IMR-90 (cell line): ENCODE results near the gene ACVRL1. TPM values are rescaled to one million over a fixed set of nuclear protein-coding genes. Genes with fewer than 3 reads are reported as not detected.
A peak's percentile ranks its signal among the peaks of the same experiment; 100 is the strongest.

ENCODE experiments used
- ATAC-seq: fragments of 200-7000 bp; cut with Tn5 transposase; 2 replicates; pipeline ENCODE4 v1.9.1; 2020; ENCODE audit warnings: low read depth, mild to moderate bottlenecking, moderate library complexity
- BruUV-seq: library from RNA; stranded (reverse); fragments of 400-500 nt; replicated peaks from 2 replicates; lab custom pipeline; 2021; lab: Mats Ljungman, UMichigan
- CTCF ChIA-PET: fragments of 300-600 bp; formaldehyde crosslinking; extraction: SDS; loops from one replicate; lab custom pipeline; 2021; ENCODE audit warnings: antibody characterized with exemption; lab: Yijun Ruan, JAX
- POLR2A ChIA-PET: fragments of 300-600 bp; sonication (Branson Sonifier 250); formaldehyde crosslinking; loops from one replicate; lab custom pipeline; 2022; ENCODE audit warnings: antibody characterized with exemption; ENCODE audit not compliant: unreplicated experiment; lab: Charles Lee
- DNase-seq: peaks from one replicate; pipeline ENCODE4 v3.0.0; 2013
- H2AFZ ChIP-seq: replicated peaks from 2 replicates; pipeline ENCODE3; 2013; ENCODE audit warnings: low read length, mild to moderate bottlenecking; ENCODE audit not compliant: poor library complexity
- H2AK5ac ChIP-seq: 2 replicates; pipeline ENCODE4 v1.6.1; 2013; ENCODE audit warnings: low read depth, low read length, inconsistent platforms
- H2AK9ac ChIP-seq: replicated peaks from 2 replicates; pipeline ENCODE3; 2013; ENCODE audit warnings: mild to moderate bottlenecking, low read depth, low read length, moderate library complexity; ENCODE audit not compliant: poor library complexity
- H2BK120ac ChIP-seq: 2 replicates; pipeline ENCODE4 v1.6.1; 2013; ENCODE audit warnings: low read depth, low read length, inconsistent platforms
- H2BK15ac ChIP-seq: 3 replicates; pipeline ENCODE4 v1.6.1; 2013; ENCODE audit warnings: low read depth, low read length, inconsistent platforms
- H2BK20ac ChIP-seq: 2 replicates; pipeline ENCODE4 v1.6.1; 2013; ENCODE audit warnings: low read depth, mild to moderate bottlenecking, inconsistent platforms, low read length, moderate library complexity
- H2BK5ac ChIP-seq: 2 replicates; pipeline ENCODE4 v1.6.1; 2013; ENCODE audit warnings: mild to moderate bottlenecking, low read depth, low read length, inconsistent platforms; ENCODE audit not compliant: poor library complexity, severe bottlenecking
- H3K14ac ChIP-seq: replicated peaks from 2 replicates; pipeline ENCODE4 v1.6.1; 2013; ENCODE audit warnings: low read depth, low read length, inconsistent platforms
- H3K18ac ChIP-seq: 2 replicates; pipeline ENCODE4 v1.6.1; 2013; ENCODE audit warnings: low read depth, low read length, control low read depth
- H3K23ac ChIP-seq: 2 replicates; pipeline ENCODE4 v1.6.1; 2013; ENCODE audit warnings: low read depth, low read length, inconsistent platforms
- H3K27ac ChIP-seq: 2 replicates; pipeline ENCODE4 v1.5.1; 2013; ENCODE audit warnings: mild to moderate bottlenecking, control low read depth, low read length; ENCODE audit not compliant: insufficient read depth
- H3K27me3 ChIP-seq: 2 replicates; pipeline ENCODE4 v1.6.1; 2013; ENCODE audit warnings: low read length; ENCODE audit not compliant: control insufficient read depth, insufficient read depth
- H3K36me3 ChIP-seq: 2 replicates; pipeline ENCODE4 v1.6.1; 2013; ENCODE audit warnings: low read length, mixed read lengths; ENCODE audit not compliant: control insufficient read depth, insufficient read depth
- H3K4ac ChIP-seq: 2 replicates; pipeline ENCODE4 v1.6.1; 2013; ENCODE audit warnings: low read depth, low read length, inconsistent platforms
- H3K4me1 ChIP-seq: 2 replicates; pipeline ENCODE4 v1.6.1; 2013; ENCODE audit warnings: low read length, mixed read lengths; ENCODE audit not compliant: control insufficient read depth, insufficient read depth
- H3K4me2 ChIP-seq: 2 replicates; pipeline ENCODE4 v1.6.1; 2013; ENCODE audit warnings: low read depth, mild to moderate bottlenecking, control low read depth, low read length, moderate library complexity
- H3K4me3 ChIP-seq: 2 replicates; pipeline ENCODE4 v1.5.1; 2013; ENCODE audit warnings: low read depth, mild to moderate bottlenecking, control low read depth, low read length, moderate library complexity; ENCODE audit not compliant: insufficient read depth
- H3K56ac ChIP-seq: 2 replicates; pipeline ENCODE4 v1.6.1; 2013; ENCODE audit warnings: low read length, inconsistent platforms; ENCODE audit not compliant: insufficient read depth; ENCODE audit errors: extremely low read depth
- H3K79me1 ChIP-seq, 2 experiments: 2 replicates each; pipeline ENCODE4 v1.6.1; 2013; ENCODE audit warnings: low read length in 2 of 2, inconsistent platforms in 1 of 2, low read depth in 1 of 2
- H3K9ac ChIP-seq: 2 replicates; pipeline ENCODE4 v1.6.1; 2013; ENCODE audit warnings: low read depth, low read length, control low read depth
- H3K9me1 ChIP-seq: 2 replicates; pipeline ENCODE4 v1.6.1; 2013; ENCODE audit warnings: low read length, inconsistent platforms; ENCODE audit not compliant: insufficient read depth
- H3K9me3 ChIP-seq: 2 replicates; pipeline ENCODE4 v1.6.1; 2013; ENCODE audit warnings: low read length; ENCODE audit not compliant: control insufficient read depth, insufficient read depth
- H4K20me1 ChIP-seq: 2 replicates; pipeline ENCODE4 v1.6.1; 2013; ENCODE audit warnings: low read length, inconsistent platforms; ENCODE audit not compliant: insufficient read depth
- H4K5ac ChIP-seq: 2 replicates; pipeline ENCODE4 v1.6.1; 2013; ENCODE audit warnings: mild to moderate bottlenecking, low read depth, low read length, control low read depth
- H4K8ac ChIP-seq, 2 experiments: 2 replicates each; pipeline ENCODE4 v1.6.1; 2013; ENCODE audit warnings: low read depth in 2 of 2, low read length in 2 of 2, control low read depth in 1 of 2, inconsistent platforms in 1 of 2
- H4K91ac ChIP-seq: 2 replicates; pipeline ENCODE4 v1.6.1; 2013; ENCODE audit warnings: low read depth, low read length, inconsistent platforms; ENCODE audit not compliant: insufficient read depth
- BHLHE40 ChIP-seq: fragments of 150-350 bp; IDR thresholded peaks from 2 replicates; pipeline ENCODE4 v1.6.1; 2016; ENCODE audit warnings: mild to moderate bottlenecking, low read depth, low read length
- CEBPB ChIP-seq: IDR thresholded peaks from 2 replicates; pipeline ENCODE4 v1.6.1; 2012; ENCODE audit warnings: low read depth, low read length, improper control_type of control experiment
- CHD1 ChIP-seq: IDR thresholded peaks from 2 replicates; pipeline ENCODE4 v1.6.1; 2012; ENCODE audit warnings: low read depth, low read length, improper control_type of control experiment
- MAFK ChIP-seq: IDR thresholded peaks from 2 replicates; pipeline ENCODE4 v1.6.1; 2012; ENCODE audit warnings: low read depth, low read length, improper control_type of control experiment
- MAZ ChIP-seq: IDR thresholded peaks from 2 replicates; pipeline ENCODE4 v1.6.1; 2012; ENCODE audit warnings: low read depth, mild to moderate bottlenecking, low read length, improper control_type of control experiment, moderate library complexity, borderline replicate concordance
- MXI1 ChIP-seq: IDR thresholded peaks from 2 replicates; pipeline ENCODE4 v1.6.1; 2012; ENCODE audit warnings: low read depth, mild to moderate bottlenecking, low read length, moderate library complexity, borderline replicate concordance
- NFE2L2 ChIP-seq: fragments of 150-350 bp; IDR thresholded peaks from 2 replicates; pipeline ENCODE4 v1.6.1; 2016; ENCODE audit warnings: low read depth, mild to moderate bottlenecking, low read length
- POLR2A ChIP-seq: IDR thresholded peaks from 2 replicates; pipeline ENCODE4 v1.6.1; 2012; ENCODE audit warnings: mild to moderate bottlenecking, low read depth, low read length
- RAD21 ChIP-seq: IDR thresholded peaks from 2 replicates; pipeline ENCODE4 v1.6.1; 2012; ENCODE audit warnings: low read length, improper control_type of control experiment
- RCOR1 ChIP-seq: IDR thresholded peaks from 2 replicates; pipeline ENCODE4 v1.6.1; 2012; ENCODE audit warnings: mild to moderate bottlenecking, low read length, improper control_type of control experiment; ENCODE audit not compliant: insufficient replicate concordance
- SMC3 ChIP-seq: fragments of 150-350 bp; IDR thresholded peaks from 2 replicates; pipeline ENCODE4 v1.6.1; 2016; ENCODE audit warnings: low read depth, mild to moderate bottlenecking, antibody characterized with exemption, low read length, moderate library complexity
- WGBS, 2 experiments: methylation state at CpG; one replicate each; pipeline versions ENCODE4 v1.1.5 to v1.1.7; 2013; ENCODE audit warnings: missing lambda C conversion rate in 2 of 2; ENCODE audit not compliant: insufficient read length in 1 of 2; ENCODE audit errors: extremely low coverage in 2 of 2; 5-methylcytosine and 5-hydroxymethylcytosine counted together
- dilution Hi-C: fragments of 300-500 bp; cut with HindIII; formaldehyde crosslinking; loops from one replicate; pipeline ENCODE4 v1.14.3; 2018; ENCODE audit warnings: low sequenced_read_pairs; ENCODE audit not compliant: unreplicated experiment
- in situ Hi-C: fragments of 300-500 bp; cut with MboI; formaldehyde crosslinking; loops from 3 replicates; pipeline ENCODE4 v1.14.3; 2019; ENCODE audit warnings: low sequenced_read_pairs, inconsistent platforms, mixed read lengths
- intact Hi-C: fragments of 100-400 bp; cut with micrococcal nuclease; formaldehyde crosslinking; loops from 2 replicates; pipeline ENCODE4 v1.10.0; 2022
- polyA plus RNA-seq, 3 experiments: library from polyadenylated mRNA; depleted of rRNA; stranded (reverse); fragments of >200 nt; gene quantifications; 2 replicates each; pipeline ENCODE4 v1.2.3, GENCODE V29; 2012; ENCODE audit warnings: low replicate concordance in 1 of 3
- total RNA-seq: library from RNA; depleted of rRNA; stranded (reverse); fragments of >200 nt; gene quantifications from 2 replicates; pipeline ENCODE4 v1.2.3, GENCODE V29; 2012
- TF ChIP-seq, protein P1 (sequence below): fragments of 150-350 bp; IDR thresholded peaks from 2 replicates; pipeline ENCODE4 v1.6.1; 2017; ENCODE audit warnings: mild to moderate bottlenecking, antibody characterized with exemption, low read length, low read depth
- TF ChIP-seq, protein P2 (sequence below): fragments of 150-350 bp; IDR thresholded peaks from 2 replicates; pipeline ENCODE4 v1.6.1; 2016; ENCODE audit warnings: low read depth, mild to moderate bottlenecking, low read length, moderate library complexity, borderline replicate concordance

The ACVRL1 gene
- total and polyA plus RNA-seq, 2 of the 4 experiments (the other 2 are of a cell fraction), result 6.4 to 7.5 TPM

DNA sequence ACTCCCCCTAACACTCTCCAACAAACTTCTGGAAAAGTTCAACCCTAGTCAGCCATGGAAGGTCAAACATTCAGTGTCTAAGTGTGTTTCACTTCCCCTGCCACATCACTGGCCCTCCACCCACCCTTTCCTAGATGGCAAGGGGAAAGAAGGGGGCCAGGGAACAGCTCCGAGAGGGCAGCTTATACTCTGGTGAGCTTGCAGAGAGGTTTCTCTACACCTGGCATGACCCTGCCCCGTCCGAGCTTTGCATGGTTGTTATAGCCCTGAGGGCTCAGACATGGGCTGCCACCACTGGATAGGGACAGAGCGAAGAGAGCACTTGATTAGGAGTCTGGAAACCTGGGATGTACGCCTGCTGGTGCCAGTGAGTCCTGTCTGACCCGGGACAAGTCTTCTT, 4.0 kb downstream of the ACVRL1 start:
- peak overlapping the region; percentile 86 for H2AFZ ChIP-seq
- no peak for DNase-seq
- H2AK5ac ChIP-seq, result peak overlapping the region; percentile 97
- H3K18ac ChIP-seq, result peak overlapping the region; percentile 12
- peaks cover 0 to 35% of the 10 kb centered on the region in 2 experiments; a peak in 3 of 4 replicates for H3K79me1 ChIP-seq
- peak overlapping the region; percentile 88 for H2BK120ac ChIP-seq
- no TSS peak for BruUV-seq
- H4K5ac ChIP-seq, result peak overlapping the region; percentile 2
- peak overlapping the region; percentile 67; the same call in 1 of the 2 replicates for H3K23ac ChIP-seq
- dilution Hi-C loops (no loop called here), in situ Hi-C loops (no loop called here), intact Hi-C loops (no loop called here)
- H2BK5ac ChIP-seq, result peak overlapping the region; percentile 33
- peak overlapping the region; percentile 88 for H2BK20ac ChIP-seq
- no peak overlapping the region for H2AK9ac ChIP-seq
- peaks cover 44% of the 10 kb centered on the region for H3K9me1 ChIP-seq
- TF ChIP-seq, protein P1, sequence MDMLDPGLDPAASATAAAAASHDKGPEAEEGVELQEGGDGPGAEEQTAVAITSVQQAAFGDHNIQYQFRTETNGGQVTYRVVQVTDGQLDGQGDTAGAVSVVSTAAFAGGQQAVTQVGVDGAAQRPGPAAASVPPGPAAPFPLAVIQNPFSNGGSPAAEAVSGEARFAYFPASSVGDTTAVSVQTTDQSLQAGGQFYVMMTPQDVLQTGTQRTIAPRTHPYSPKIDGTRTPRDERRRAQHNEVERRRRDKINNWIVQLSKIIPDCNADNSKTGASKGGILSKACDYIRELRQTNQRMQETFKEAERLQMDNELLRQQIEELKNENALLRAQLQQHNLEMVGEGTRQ, result no peak
- TF ChIP-seq, protein P2, sequence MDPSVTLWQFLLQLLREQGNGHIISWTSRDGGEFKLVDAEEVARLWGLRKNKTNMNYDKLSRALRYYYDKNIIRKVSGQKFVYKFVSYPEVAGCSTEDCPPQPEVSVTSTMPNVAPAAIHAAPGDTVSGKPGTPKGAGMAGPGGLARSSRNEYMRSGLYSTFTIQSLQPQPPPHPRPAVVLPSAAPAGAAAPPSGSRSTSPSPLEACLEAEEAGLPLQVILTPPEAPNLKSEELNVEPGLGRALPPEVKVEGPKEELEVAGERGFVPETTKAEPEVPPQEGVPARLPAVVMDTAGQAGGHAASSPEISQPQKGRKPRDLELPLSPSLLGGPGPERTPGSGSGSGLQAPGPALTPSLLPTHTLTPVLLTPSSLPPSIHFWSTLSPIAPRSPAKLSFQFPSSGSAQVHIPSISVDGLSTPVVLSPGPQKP, result no peak
- TF ChIP-seq MAZ (no peak), NFE2L2 (no peak), SMC3 (no peak), MXI1 (no peak), RAD21 (no peak), CHD1 (no peak), POLR2A (no peak), CEBPB (no peak), BHLHE40 (no peak), RCOR1 (no peak), MAFK (no peak)
- H3K4me2 ChIP-seq, result no peak overlapping the region
- peak overlapping the region; percentile 71; the same call in 1 of the 2 replicates for H3K27ac ChIP-seq
- H4K20me1 ChIP-seq, result no peaks in the 10 kb centered on the region
- CTCF ChIA-PET, result interaction anchor here (0.8 kb wide), 1 partner anchor 17 kb away, joined by 4 read pairs; no protein-coding TSS in a partner anchor
- WGBS, 2 experiments, result 100% methylated on average over 2 of the region's 6 CpGs; no CpG with 5 or more reads in 1 of the 2 experiments
- POLR2A ChIA-PET, result interaction anchor here (0.6 kb wide), 1 partner anchor 53 kb away, joined by 5 read pairs; no protein-coding TSS in a partner anchor
- H3K56ac ChIP-seq, result peak overlapping the region; percentile 23; the same call in 1 of the 2 replicates
- peak overlapping the region; percentile 61 for H3K14ac ChIP-seq
- H4K8ac ChIP-seq, result peak overlapping the region; percentile 9 to 97; a peak in 3 of 4 replicates
- peak overlapping the region; percentile 94 for H4K91ac ChIP-seq
- H3K36me3 ChIP-seq, result peaks cover 8% of the 10 kb centered on the region; the same call in 1 of the 2 replicates
- peak overlapping the region; percentile 98 for H3K4ac ChIP-seq
- no peaks in the 10 kb centered on the region for H3K27me3 ChIP-seq
- peaks cover 41% of the 10 kb centered on the region for H3K4me1 ChIP-seq
- no peak for ATAC-seq
- no peak overlapping the region for H3K9ac ChIP-seq
- peak overlapping the region; percentile 74; the same call in 2 of the 3 replicates for H2BK15ac ChIP-seq
- no peaks in the 10 kb centered on the region for H3K9me3 ChIP-seq
- no peak overlapping the region for H3K4me3 ChIP-seq
